SK-N-MC (cell line): Measurements from ENCODE around the gene PROKR1.

Experiments
- EZH2 ChIP-seq: fragments of 200-600 bp; sonication (generic); IDR thresholded peaks from one replicate; pipeline ENCODE4 v1.6.1; 2017; ENCODE audit warnings: antibody characterized with exemption
- FOXP2 ChIP-seq: optimal IDR thresholded peaks from 2 replicates; pipeline ENCODE3; 2011; ENCODE audit warnings: mild to moderate bottlenecking, moderate library complexity; ENCODE audit not compliant: insufficient read depth; ENCODE audit errors: extremely low read length, control extremely low read depth
- POLR2AphosphoS5 ChIP-seq: IDR thresholded peaks from 2 replicates; pipeline ENCODE4 v1.6.1; 2012; ENCODE audit warnings: mild to moderate bottlenecking, low read depth, low read length, borderline replicate concordance

DNA sequence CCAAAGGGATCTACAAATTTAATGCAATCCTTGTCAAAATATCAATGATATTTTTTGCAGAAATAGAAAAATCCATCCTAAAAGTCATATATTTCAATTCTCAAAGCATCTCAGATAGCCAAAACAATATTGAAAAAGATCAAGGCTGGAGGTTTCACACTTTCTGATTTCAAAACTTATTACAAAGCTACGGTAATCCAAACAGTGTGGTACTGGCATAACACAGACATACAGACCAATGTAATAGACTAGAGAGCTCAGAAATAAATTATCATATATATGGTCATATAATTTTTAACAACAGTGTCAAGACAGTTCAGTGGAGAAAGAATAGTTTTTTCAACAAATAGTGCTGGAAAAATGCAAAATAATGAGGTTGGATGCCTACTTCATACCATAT lies 40.3 kb upstream of the PROKR1 start:
- TF ChIP-seq EZH2 (no peak), POLR2AphosphoS5 (no peak), FOXP2 (no peak)
